H9 (cell line): ENCODE data around the gene OXSR1. TPM values are rescaled to one million over a fixed set of nuclear protein-coding genes. Genes with fewer than 3 reads are reported as not detected.

Experiments used
- DNase-seq: peaks from one replicate; pipeline ENCODE4 v3.0.0-alpha.2; 2017
- H2AFZ ChIP-seq: one replicate; pipeline ENCODE4 v1.6.1; 2013; ENCODE audit warnings: mild to moderate bottlenecking, low read length, control low read depth, moderate library complexity
- H2AK5ac ChIP-seq: 2 replicates; pipeline ENCODE4 v1.6.1; 2013; ENCODE audit warnings: low read length, control low read depth, mixed read lengths; ENCODE audit not compliant: insufficient read length
- H2BK120ac ChIP-seq: one replicate; pipeline ENCODE4 v1.6.1; 2013; ENCODE audit warnings: low read depth, mild to moderate bottlenecking, low read length, control low read depth, inconsistent platforms; ENCODE audit not compliant: poor library complexity, severe bottlenecking
- H2BK12ac ChIP-seq: 2 replicates; pipeline ENCODE4 v1.6.1; 2013; ENCODE audit warnings: low read length, control low read depth, mixed read lengths, low read depth; ENCODE audit not compliant: insufficient read length
- H2BK15ac ChIP-seq: 2 replicates; pipeline ENCODE4 v1.6.1; 2013; ENCODE audit warnings: low read depth, low read length, control low read depth
- H2BK20ac ChIP-seq: one replicate; pipeline ENCODE4 v1.6.1; 2013; ENCODE audit warnings: low read depth, mild to moderate bottlenecking, low read length, control low read depth, inconsistent platforms; ENCODE audit not compliant: poor library complexity, severe bottlenecking
- H2BK5ac ChIP-seq: 2 replicates; pipeline ENCODE4 v1.6.1; 2013; ENCODE audit warnings: low read length, control low read depth, mixed read lengths; ENCODE audit not compliant: insufficient read length
- H3K14ac ChIP-seq: 2 replicates; pipeline ENCODE4 v1.6.1; 2013; ENCODE audit warnings: low read length, control low read depth; ENCODE audit not compliant: insufficient read depth
- H3K18ac ChIP-seq: 2 replicates; pipeline ENCODE4 v1.6.1; 2013; ENCODE audit warnings: low read depth, mild to moderate bottlenecking, mixed read lengths, low read length, control low read depth; ENCODE audit not compliant: insufficient read length
- H3K23ac ChIP-seq: 2 replicates; pipeline ENCODE4 v1.6.1; 2013; ENCODE audit warnings: low read length, control low read depth, mixed read lengths, low read depth; ENCODE audit not compliant: insufficient read length
- H3K23me2 ChIP-seq: 2 replicates; pipeline ENCODE4 v1.6.1; 2013; ENCODE audit warnings: low read depth, mild to moderate bottlenecking, mixed read lengths, low read length, control low read depth; ENCODE audit not compliant: insufficient read length, poor library complexity, severe bottlenecking
- H3K27ac ChIP-seq: 2 replicates; pipeline ENCODE4 v1.5.1; 2013; ENCODE audit warnings: low read length, control low read depth, mixed read lengths, low read depth; ENCODE audit not compliant: insufficient read length
- H3K27me3 ChIP-seq: 2 replicates; pipeline ENCODE4 v1.6.1; 2013; ENCODE audit warnings: low read length, control low read depth, inconsistent platforms; ENCODE audit not compliant: insufficient read depth
- H3K4ac ChIP-seq: 2 replicates; pipeline ENCODE4 v1.6.1; 2013; ENCODE audit warnings: low read depth, mild to moderate bottlenecking, control low read depth, inconsistent platforms, low read length, moderate library complexity
- H3K4me1 ChIP-seq: 2 replicates; pipeline ENCODE4 v1.6.1; 2013; ENCODE audit warnings: low read length, control low read depth, inconsistent platforms; ENCODE audit not compliant: insufficient read depth
- H3K4me2 ChIP-seq: 2 replicates; pipeline ENCODE4 v1.6.1; 2013; ENCODE audit warnings: low read length, control low read depth, mixed read lengths; ENCODE audit not compliant: insufficient read length, insufficient read depth
- H3K56ac ChIP-seq: 2 replicates; pipeline ENCODE4 v1.6.1; 2013; ENCODE audit warnings: low read depth, mild to moderate bottlenecking, mixed read lengths, low read length, control low read depth; ENCODE audit not compliant: insufficient read length
- H3K79me1 ChIP-seq: 2 replicates; pipeline ENCODE4 v1.6.1; 2013; ENCODE audit warnings: low read depth, mild to moderate bottlenecking, moderate library complexity, low read length, control low read depth, inconsistent platforms; ENCODE audit not compliant: insufficient read depth, poor library complexity, severe bottlenecking
- H3K79me2 ChIP-seq: 2 replicates; pipeline ENCODE4 v1.6.1; 2013; ENCODE audit warnings: low read length, control low read depth, inconsistent platforms; ENCODE audit not compliant: insufficient read depth
- H3K9ac ChIP-seq: 2 replicates; pipeline ENCODE4 v1.6.1; 2013; ENCODE audit warnings: low read length, control low read depth, mixed read lengths; ENCODE audit not compliant: insufficient read length; ENCODE audit errors: extremely low read depth
- H3K9me3 ChIP-seq: one replicate; pipeline ENCODE4 v1.6.1; 2013; ENCODE audit warnings: low read depth, low read length, inconsistent platforms; ENCODE audit not compliant: control insufficient read depth
- H3T11ph ChIP-seq: one replicate; pipeline ENCODE4 v1.6.1; 2013; ENCODE audit warnings: mild to moderate bottlenecking, low read length, control low read depth, inconsistent platforms
- H4K20me1 ChIP-seq: one replicate; pipeline ENCODE4 v1.6.1; 2013; ENCODE audit not compliant: control insufficient read depth, insufficient read length, insufficient read depth
- H4K5ac ChIP-seq: 2 replicates; pipeline ENCODE4 v1.6.1; 2013; ENCODE audit warnings: low read depth, mild to moderate bottlenecking, mixed read lengths, low read length, control low read depth; ENCODE audit not compliant: insufficient read length
- H4K8ac ChIP-seq: replicated peaks from 2 replicates; pipeline ENCODE4 v1.6.1; 2013; ENCODE audit warnings: low read length, control low read depth, mixed read lengths, low read depth; ENCODE audit not compliant: insufficient read length
- H4K91ac ChIP-seq: 2 replicates; pipeline ENCODE4 v1.6.1; 2013; ENCODE audit warnings: low read depth, mild to moderate bottlenecking, moderate library complexity, mixed read lengths, low read length, control low read depth; ENCODE audit not compliant: insufficient read length
- H3K27ac Mint-ChIP-seq, 3 experiments: 2 replicates in 2 of 3; 3 replicates in 1 of 3; pipeline ENCODE4 v1.8.0; 2020 to 2021; ENCODE audit warnings: mixed read lengths in 3 of 3, mild to moderate bottlenecking in 1 of 3, moderate library complexity in 1 of 3
- H3K27me3 Mint-ChIP-seq: 2 replicates; pipeline ENCODE4 v1.8.0; 2021; ENCODE audit warnings: low read depth, mild to moderate bottlenecking, moderate library complexity, mixed read lengths
- H3K36me3 Mint-ChIP-seq, 3 experiments: 2 replicates in 2 of 3; 3 replicates in 1 of 3; pipeline ENCODE4 v1.8.0; 2020 to 2021; ENCODE audit warnings: low read depth in 3 of 3, mixed read lengths in 3 of 3; ENCODE audit not compliant: insufficient read depth in 1 of 3
- H3K4me1 Mint-ChIP-seq, 2 experiments: 2 replicates each; pipeline ENCODE4 v1.8.0; 2020; ENCODE audit warnings: mixed read lengths in 2 of 2
- H3K4me3 Mint-ChIP-seq, 2 experiments: 2 replicates in 1 of 2; 3 replicates in 1 of 2; pipeline ENCODE4 v1.8.0; 2020 to 2021; ENCODE audit warnings: mild to moderate bottlenecking in 2 of 2, mixed read lengths in 2 of 2, moderate library complexity in 1 of 2
- H3K9me3 Mint-ChIP-seq, 2 experiments: 2 replicates in 1 of 2; 3 replicates in 1 of 2; pipeline ENCODE4 v1.8.0; 2020; ENCODE audit warnings: mild to moderate bottlenecking in 2 of 2, mixed read lengths in 2 of 2, moderate library complexity in 1 of 2
- CTCF ChIP-seq: fragments of 200-600 bp; sonication (generic); conservative IDR thresholded peaks from 3 replicates; pipeline ENCODE4 v1.8.0; 2021; ENCODE audit warnings: antibody characterized with exemption, mild to moderate bottlenecking
- WGBS: extraction: QIAGEN DNeasy Blood & Tissue Kit; methylation state at CpG from one replicate; pipeline ENCODE4 v1.1.7; 2013; ENCODE audit warnings: missing lambda C conversion rate, low lambda C conversion rate, mixed read lengths; ENCODE audit not compliant: insufficient read length; ENCODE audit errors: extremely low coverage; 5-methylcytosine and 5-hydroxymethylcytosine counted together
- total RNA-seq: library from RNA; stranded (reverse); gene quantifications from 2 replicates; pipeline ENCODE4 v1.2.1, GENCODE V29; 2021

OXSR1 gene
- total RNA-seq, 1 experiment from 2014 or later: 54.1 TPM

GRCh38 chr3:38121832-38122461 lies 43.4 kb upstream of the OXSR1 start:
- Histone ChIP-seq H3K4ac (no peak overlapping the region), H2BK12ac (no peak overlapping the region), H2BK15ac (no peak overlapping the region), H4K20me1 (no peaks in the 10 kb centered on the region), H3K4me2 (no peak overlapping the region), H3K18ac (no peak overlapping the region), H3K56ac (no peak overlapping the region), H2BK5ac (no peak overlapping the region), H2BK20ac (no peak overlapping the region), H3K14ac (no peak overlapping the region), H4K91ac (no peak overlapping the region), H3K79me1 (no peaks in the 10 kb centered on the region), H3K23ac (no peak overlapping the region), H3K79me2 (no peaks in the 10 kb centered on the region), H2BK120ac (no peak overlapping the region), H4K5ac (no peak overlapping the region), H4K8ac (no peak overlapping the region), H3K9me3 (no peaks in the 10 kb centered on the region), H3K9ac (no peak overlapping the region), H2AFZ (no peak overlapping the region), H3K27me3 (no peaks in the 10 kb centered on the region), H3K23me2 (no peaks in the 10 kb centered on the region), H3K27ac (no peak overlapping the region), H3T11ph (no peak overlapping the region), H3K4me1 (no peaks in the 10 kb centered on the region), H2AK5ac (no peak overlapping the region)
- TF ChIP-seq CTCF: no peak
- H3K4me1 Mint-ChIP-seq: peaks cover 0 to 3% of the 10 kb centered on the region in 2 experiments; a peak in 1 of 4 replicates
- no peak overlapping the region for H3K4me3 Mint-ChIP-seq
- no peak overlapping the region for H3K27ac Mint-ChIP-seq
- peaks cover 3% of the 10 kb centered on the region; the same call in 1 of the 2 replicates for H3K27me3 Mint-ChIP-seq
- WGBS: no CpG with 5 or more reads among the region's 13 CpGs
- peaks cover 35 to 78% (median 57%) of the 10 kb centered on the region in 3 experiments; a peak in 6 of 7 replicates for H3K36me3 Mint-ChIP-seq
- H3K9me3 Mint-ChIP-seq: no peaks in the 10 kb centered on the region
- DNase-seq: no peak
